ENCODE measurements around the gene RFC3. TPM values are rescaled to one million over a fixed set of nuclear protein-coding genes. Genes with fewer than 3 reads are reported as not detected.
A peak's percentile ranks its signal among the peaks of the same experiment; 100 is the strongest.
"Not testable (repeated sequence)": the region's sequence is repeated elsewhere in the genome, so short reads cannot be mapped to it uniquely, and the experiment has no call there.

RFC3 gene
- total RNA-seq, 2 experiments from 2014 or later: 60.0 to 63.0 TPM

GRCh38 chr13:33806470-33807248, 11.3 kb upstream of the RFC3 start:
- Mint-ChIP-seq H3K9me3 (no peaks in the 10 kb centered on the region), H3K27me3 (peaks cover 11% of the 10 kb centered on the region), H3K36me3 (ENCODE audit: low read depth) (no peaks in the 10 kb centered on the region), H3K4me3 (no peak overlapping the region), H3K27ac (no peak overlapping the region), H3K4me1 (ENCODE audit: low read depth) (no peaks in the 10 kb centered on the region)
- ChIA-PET CTCF (no interaction called here), POLR2A (no interaction called here)
- intact Hi-C loops (cut with micrococcal nuclease): no loop called here
- TF ChIP-seq, protein P1, sequence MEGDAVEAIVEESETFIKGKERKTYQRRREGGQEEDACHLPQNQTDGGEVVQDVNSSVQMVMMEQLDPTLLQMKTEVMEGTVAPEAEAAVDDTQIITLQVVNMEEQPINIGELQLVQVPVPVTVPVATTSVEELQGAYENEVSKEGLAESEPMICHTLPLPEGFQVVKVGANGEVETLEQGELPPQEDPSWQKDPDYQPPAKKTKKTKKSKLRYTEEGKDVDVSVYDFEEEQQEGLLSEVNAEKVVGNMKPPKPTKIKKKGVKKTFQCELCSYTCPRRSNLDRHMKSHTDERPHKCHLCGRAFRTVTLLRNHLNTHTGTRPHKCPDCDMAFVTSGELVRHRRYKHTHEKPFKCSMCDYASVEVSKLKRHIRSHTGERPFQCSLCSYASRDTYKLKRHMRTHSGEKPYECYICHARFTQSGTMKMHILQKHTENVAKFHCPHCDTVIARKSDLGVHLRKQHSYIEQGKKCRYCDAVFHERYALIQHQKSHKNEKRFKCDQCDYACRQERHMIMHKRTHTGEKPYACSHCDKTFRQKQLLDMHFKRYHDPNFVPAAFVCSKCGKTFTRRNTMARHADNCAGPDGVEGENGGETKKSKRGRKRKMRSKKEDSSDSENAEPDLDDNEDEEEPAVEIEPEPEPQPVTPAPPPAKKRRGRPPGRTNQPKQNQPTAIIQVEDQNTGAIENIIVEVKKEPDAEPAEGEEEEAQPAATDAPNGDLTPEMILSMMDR (IDR thresholded peaks at IDR 0.05): no peak
- no peak for DNase-seq
- no peak for ATAC-seq

GRCh38 chr13:33812829-33813228, 5.1 kb upstream of the RFC3 start:
- CTCF ChIA-PET: interaction anchor here (1.5 kb wide), 1 partner anchor 14 kb away, joined by 4 read pairs; no protein-coding TSS in a partner anchor
- intact Hi-C loops (cut with micrococcal nuclease): loop anchor here (10.0 kb wide), 1 partner anchor 258 kb away; no protein-coding TSS in a partner anchor

GRCh38 chr13:33815011-33815550, 2.9 kb upstream of the RFC3 start:
- intact Hi-C loops (cut with micrococcal nuclease): loop anchor here (10.0 kb wide), 1 partner anchor 260 kb away; no protein-coding TSS in a partner anchor
- ChIA-PET CTCF (no interaction called here), POLR2A (no interaction called here)
- no peak for ATAC-seq
- no peaks in the 10 kb centered on the region for H3K9me3 Mint-ChIP-seq
- H3K27me3 Mint-ChIP-seq: peaks cover 5% of the 10 kb centered on the region
- H3K4me1 Mint-ChIP-seq (ENCODE audit: low read depth): peaks cover 14% of the 10 kb centered on the region
- TF ChIP-seq, protein P1 (IDR thresholded peaks at IDR 0.05): no peak
- H3K36me3 Mint-ChIP-seq (ENCODE audit: low read depth): peaks cover 19% of the 10 kb centered on the region
- no peak for DNase-seq
- H3K27ac Mint-ChIP-seq: no peak overlapping the region
- no peak overlapping the region for H3K4me3 Mint-ChIP-seq

More at GRCh38 chr13:33812829-33813228, 5.1 kb upstream of the RFC3 start:
- ATAC-seq; DNase-seq; H3K9me3 Mint-ChIP-seq; H3K36me3 Mint-ChIP-seq (ENCODE audit: low read depth); H3K27ac Mint-ChIP-seq; H3K4me1 Mint-ChIP-seq (ENCODE audit: low read depth); POLR2A ChIA-PET; H3K4me3 Mint-ChIP-seq: not testable (repeated sequence)
- peaks cover 14% of the 10 kb centered on the region for H3K27me3 Mint-ChIP-seq

DNA sequence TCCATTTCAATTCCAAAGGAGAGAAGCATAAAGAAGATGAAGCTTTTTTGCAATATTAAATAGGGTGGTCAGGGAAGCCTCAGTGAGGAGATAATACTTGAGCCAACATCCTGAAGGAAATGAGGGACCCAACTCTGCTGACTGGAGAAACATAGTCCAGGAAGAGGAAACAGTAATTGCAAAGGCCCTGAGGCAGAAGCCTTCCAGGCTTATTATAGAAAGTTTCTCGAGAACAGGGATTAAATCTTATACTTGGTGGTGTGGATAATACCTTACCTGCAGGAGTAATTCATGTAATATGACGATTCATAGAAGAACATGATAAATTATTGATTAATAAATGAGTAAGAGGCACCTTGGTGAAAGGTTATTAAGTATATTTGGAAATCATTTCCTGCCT, 1.0 kb upstream of the RFC3 start:
- Mint-ChIP-seq H3K4me1 (ENCODE audit: low read depth) (peaks cover 24% of the 10 kb centered on the region), H3K9me3 (no peaks in the 10 kb centered on the region), H3K4me3 (no peak overlapping the region), H3K27ac (no peak overlapping the region), H3K36me3 (ENCODE audit: low read depth) (peaks cover 34% of the 10 kb centered on the region), H3K27me3 (peaks cover 5% of the 10 kb centered on the region)
- CTCF ChIA-PET: interaction anchor here (1.4 kb wide), 1 partner anchor 18 kb away, joined by 3 read pairs; no protein-coding TSS in a partner anchor
- ATAC-seq: no peak
- DNase-seq: no peak
- intact Hi-C loops (cut with micrococcal nuclease): loop anchor here (10.0 kb wide), 1 partner anchor 262 kb away; no protein-coding TSS in a partner anchor
- POLR2A ChIA-PET: interaction anchor here (1.4 to 2.4 kb wide), 2 partner anchors 15 to 23 kb away, joined by 4 to 11 read pairs; no protein-coding TSS in a partner anchor
- TF ChIP-seq, protein P1 (IDR thresholded peaks at IDR 0.05): no peak

GRCh38 chr13:33817513-33817900, 442 bp upstream of the RFC3 start:
- peaks cover 2% of the 10 kb centered on the region for H3K27me3 Mint-ChIP-seq
- peaks cover 39% of the 10 kb centered on the region for H3K36me3 Mint-ChIP-seq (ENCODE audit: low read depth)
- peak overlapping the region; percentile 97 for H3K27ac Mint-ChIP-seq
- peak overlapping the region; percentile 88 for H3K4me3 Mint-ChIP-seq
- TF ChIP-seq, protein P1 (IDR thresholded peaks at IDR 0.05): no peak
- ATAC-seq: peak; percentile 21
- ChIA-PET POLR2A (interaction anchor here (0.6 to 2.4 kb wide), 8 partner anchors 12 to 1128 kb away, joined by 3 to 11 read pairs (median 4); no protein-coding TSS in a partner anchor), CTCF (interaction anchor here (0.7 to 1.4 kb wide), 2 partner anchors 14 to 19 kb away, joined by 3 read pairs; no protein-coding TSS in a partner anchor)
- DNase-seq: no peak
- H3K4me1 Mint-ChIP-seq (ENCODE audit: low read depth): peaks cover 24% of the 10 kb centered on the region
- no peaks in the 10 kb centered on the region for H3K9me3 Mint-ChIP-seq
- intact Hi-C loops (cut with micrococcal nuclease): loop anchor here (10.0 kb wide), 1 partner anchor 263 kb away; no protein-coding TSS in a partner anchor
